Coronary artery (tissue), 2 donors: ENCODE measurements around the gene AMPH.
A peak's percentile ranks its signal among the peaks of the same experiment; 100 is the strongest.
"Not testable (repeated sequence)": the region's sequence is repeated elsewhere in the genome, so short reads cannot be mapped to it uniquely, and the experiment has no call there.

ENCODE experiments used
- DNase-seq: peaks from one replicate; pipeline ENCODE4 v3.0.0-alpha.2; 2017; ENCODE audit warnings: low spot score
- H3K27ac ChIP-seq, 2 donors: fragments of 200-600 bp; sonication (generic); one replicate each; pipeline ENCODE4 v1.5.1; 2016 to 2019
- H3K4me3 ChIP-seq: fragments of 200-600 bp; sonication (generic); 2 replicates; pipeline ENCODE4 v1.5.1; 2016; ENCODE audit warnings: mild to moderate bottlenecking, moderate library complexity
- TF ChIP-seq, protein P1 (sequence below): fragments of 200-600 bp; sonication (generic); IDR thresholded peaks from one replicate; pipeline ENCODE4 v1.5.1; 2019; ENCODE audit warnings: antibody characterized with exemption

The AMPH gene

DNA sequence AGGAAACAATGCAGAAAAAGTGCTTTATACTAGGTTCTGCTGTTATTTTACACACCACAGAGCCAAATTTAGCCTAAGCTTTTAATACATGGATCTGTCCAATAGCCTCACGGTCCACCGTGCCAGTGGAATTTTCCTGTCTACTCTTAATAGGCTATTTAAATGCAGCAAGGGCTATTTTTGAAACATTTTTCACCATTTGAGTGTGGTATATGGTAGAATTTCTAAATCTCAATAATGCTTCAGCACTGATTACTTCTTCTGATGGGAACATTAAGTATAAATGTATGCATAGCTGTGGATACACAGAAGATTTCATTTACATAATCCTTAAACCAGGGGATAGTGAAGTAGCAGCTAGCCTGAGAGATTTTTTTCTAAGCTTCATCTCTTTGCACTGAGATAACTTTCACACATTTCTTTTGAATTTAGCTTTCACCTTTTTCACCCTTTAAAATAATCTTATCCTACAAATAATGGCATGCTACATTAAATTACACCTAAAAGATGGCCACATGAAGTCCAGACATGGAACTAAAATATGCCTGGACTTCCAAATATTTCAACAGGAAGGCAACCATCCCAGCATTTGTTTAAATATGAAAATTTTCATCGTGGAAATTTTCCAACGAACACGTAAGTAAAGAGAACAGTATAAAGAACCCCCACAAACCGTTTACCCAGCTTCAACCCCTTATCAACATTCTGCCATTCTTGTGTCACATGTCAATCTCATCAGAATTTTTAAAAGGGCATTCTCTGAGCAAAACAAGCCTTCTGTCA lies 45.4 kb downstream of the AMPH start:
- Histone ChIP-seq H3K4me3 (no peak overlapping the region), H3K27ac (peak overlapping the region in 1 of 2 donors; percentile 39)
- DNase-seq = no peak
- TF ChIP-seq, protein P1, sequence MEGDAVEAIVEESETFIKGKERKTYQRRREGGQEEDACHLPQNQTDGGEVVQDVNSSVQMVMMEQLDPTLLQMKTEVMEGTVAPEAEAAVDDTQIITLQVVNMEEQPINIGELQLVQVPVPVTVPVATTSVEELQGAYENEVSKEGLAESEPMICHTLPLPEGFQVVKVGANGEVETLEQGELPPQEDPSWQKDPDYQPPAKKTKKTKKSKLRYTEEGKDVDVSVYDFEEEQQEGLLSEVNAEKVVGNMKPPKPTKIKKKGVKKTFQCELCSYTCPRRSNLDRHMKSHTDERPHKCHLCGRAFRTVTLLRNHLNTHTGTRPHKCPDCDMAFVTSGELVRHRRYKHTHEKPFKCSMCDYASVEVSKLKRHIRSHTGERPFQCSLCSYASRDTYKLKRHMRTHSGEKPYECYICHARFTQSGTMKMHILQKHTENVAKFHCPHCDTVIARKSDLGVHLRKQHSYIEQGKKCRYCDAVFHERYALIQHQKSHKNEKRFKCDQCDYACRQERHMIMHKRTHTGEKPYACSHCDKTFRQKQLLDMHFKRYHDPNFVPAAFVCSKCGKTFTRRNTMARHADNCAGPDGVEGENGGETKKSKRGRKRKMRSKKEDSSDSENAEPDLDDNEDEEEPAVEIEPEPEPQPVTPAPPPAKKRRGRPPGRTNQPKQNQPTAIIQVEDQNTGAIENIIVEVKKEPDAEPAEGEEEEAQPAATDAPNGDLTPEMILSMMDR = no peak

DNA sequence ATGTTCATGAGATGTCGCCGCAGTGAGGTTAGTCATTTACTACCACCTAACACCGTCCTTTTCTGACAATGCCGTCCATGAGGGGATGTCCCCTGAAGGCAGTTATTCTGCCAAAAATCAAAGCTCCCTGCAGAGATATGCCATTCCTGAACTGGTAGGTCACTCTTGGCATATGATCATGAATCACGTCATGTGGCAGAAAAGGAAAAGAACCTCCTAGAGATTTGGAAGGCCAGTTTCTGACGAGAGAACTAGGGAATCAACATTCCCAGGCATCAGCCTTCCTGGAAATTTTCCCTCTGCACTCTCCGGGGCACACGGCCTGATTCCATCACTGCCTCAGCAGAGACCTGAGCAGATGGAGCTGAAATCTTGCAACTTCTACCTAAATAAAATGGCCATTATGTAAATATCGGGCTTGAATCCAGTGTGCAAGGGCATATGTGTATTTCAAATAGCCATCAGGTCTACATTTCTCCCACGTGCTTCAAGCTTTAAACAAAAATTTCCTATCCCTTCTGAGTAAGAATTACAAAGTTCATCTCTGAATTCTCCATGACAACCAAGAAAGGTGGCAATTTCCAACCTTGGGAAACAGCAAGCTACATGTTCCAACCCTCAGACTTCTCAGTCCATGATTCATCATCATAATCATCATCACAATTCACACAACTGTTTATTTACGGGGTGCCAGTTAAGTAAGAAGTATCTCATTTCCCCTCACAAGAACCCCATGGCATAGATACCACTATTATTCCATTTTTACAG lies 46.5 kb downstream of the AMPH start:
- H3K27ac ChIP-seq = peak overlapping the region in 1 of 2 donors; percentile 39
- no peak overlapping the region for H3K4me3 ChIP-seq
- TF ChIP-seq, protein P1 = no peak
- DNase-seq = no peak

- H3K4me3 ChIP-seq = no peak overlapping the region
- no peak overlapping the region for H3K27ac ChIP-seq
- TF ChIP-seq, protein P1 = no peak
- no peak for DNase-seq
Measured at GRCh38 chr7:38580485-38580884, 50.7 kb downstream of the AMPH start.

DNA sequence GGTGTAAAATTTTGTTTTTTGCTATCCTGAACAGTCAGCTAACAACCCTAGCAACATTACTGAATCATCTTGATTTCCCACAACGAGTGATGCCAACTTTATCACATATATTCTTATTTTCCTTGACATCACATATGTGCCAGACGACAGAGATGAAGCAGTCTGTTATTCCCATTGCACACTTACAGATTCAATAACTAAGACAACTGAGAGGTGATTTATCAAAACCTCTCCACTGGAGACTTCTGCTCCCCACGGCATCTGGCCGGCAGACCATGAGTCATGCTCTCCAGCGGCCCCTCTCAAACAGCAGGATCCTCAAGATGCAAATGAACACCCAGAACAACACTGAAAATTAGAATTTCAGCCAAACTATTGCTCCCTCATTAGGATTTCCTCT lies 57.1 kb downstream of the AMPH start:
- TF ChIP-seq, protein P1 = no peak
- no peak for DNase-seq
- Histone ChIP-seq H3K4me3 (no peak overlapping the region), H3K27ac (no peak overlapping the region)

DNA sequence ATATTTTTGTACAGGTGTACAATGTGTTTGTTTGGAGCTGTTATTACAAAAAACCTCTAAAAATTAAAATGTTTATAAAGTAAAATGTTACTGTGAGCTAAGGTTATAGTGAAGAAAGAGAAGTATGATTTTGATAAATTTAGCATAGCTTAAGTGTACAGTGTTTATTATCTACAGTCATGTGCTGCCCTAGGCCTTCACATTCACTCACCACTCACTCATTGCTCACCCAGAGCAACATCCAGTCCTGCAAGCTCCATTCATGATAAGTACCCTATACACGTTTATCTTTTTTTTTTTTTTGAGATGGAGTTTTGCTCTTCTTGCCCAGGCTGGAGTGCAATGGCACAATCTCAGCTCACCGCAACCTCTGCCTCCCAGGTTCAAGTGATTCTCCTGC lies 59.6 kb downstream of the AMPH start:
- H3K4me3 ChIP-seq, H3K27ac ChIP-seq, DNase-seq: not testable (repeated sequence)

DNA sequence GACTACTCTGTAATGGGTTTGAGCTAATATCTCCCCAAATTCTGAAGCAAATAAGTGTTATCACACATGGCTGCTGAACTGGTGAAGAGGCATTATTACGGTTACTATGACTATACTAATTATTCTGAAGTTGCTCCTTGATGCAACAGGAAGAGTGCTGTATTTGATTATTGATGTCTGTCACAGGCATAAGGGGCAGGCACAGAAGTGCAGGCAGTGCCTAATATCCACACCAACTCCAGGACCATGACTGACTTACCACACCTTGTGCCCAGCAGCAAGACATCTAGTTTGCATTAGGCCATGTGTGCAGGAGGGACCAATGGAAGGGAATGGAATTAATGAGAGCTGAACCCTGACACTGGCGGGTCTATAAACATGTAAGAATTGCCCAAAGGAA lies 62.7 kb downstream of the AMPH start:
- no peak for DNase-seq
- TF ChIP-seq, protein P1 = no peak
- H3K27ac ChIP-seq = no peak overlapping the region
- H3K4me3 ChIP-seq = no peak overlapping the region

DNA sequence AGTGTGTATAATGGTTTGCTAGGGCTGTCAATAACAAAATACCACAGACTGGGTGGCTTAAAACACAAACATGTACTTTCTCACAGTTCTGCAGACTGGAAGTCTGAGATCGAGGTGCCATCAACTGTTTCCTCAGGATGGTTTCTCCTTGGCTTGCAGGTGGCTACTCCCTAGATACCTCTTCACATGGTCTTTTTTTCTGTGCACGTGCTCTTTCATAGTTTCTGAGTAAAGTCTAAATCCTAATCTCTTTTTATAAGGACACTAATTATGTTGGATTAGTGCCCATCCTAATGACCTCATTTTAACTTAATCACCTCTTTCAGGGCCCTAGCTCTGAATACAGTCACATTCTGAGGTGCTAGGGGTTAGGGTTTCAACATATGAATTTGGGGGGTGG lies 65.9 kb downstream of the AMPH start:
- Histone ChIP-seq H3K4me3 (no peak overlapping the region), H3K27ac (no peak overlapping the region)
- TF ChIP-seq, protein P1 = no peak
- no peak for DNase-seq
